ENCODE results near the gene CPLX4. TPM values are rescaled to one million over a fixed set of nuclear protein-coding genes. Genes with fewer than 3 reads are reported as not detected.

CPLX4 gene, protein sequence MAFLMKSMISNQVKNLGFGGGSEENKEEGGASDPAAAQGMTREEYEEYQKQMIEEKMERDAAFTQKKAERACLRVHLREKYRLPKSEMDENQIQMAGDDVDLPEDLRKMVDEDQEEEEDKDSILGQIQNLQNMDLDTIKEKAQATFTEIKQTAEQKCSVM
- not detected for total RNA-seq (ENCODE audit: unreplicated experiment)
- long read RNA-seq = 0 reads

DNA sequence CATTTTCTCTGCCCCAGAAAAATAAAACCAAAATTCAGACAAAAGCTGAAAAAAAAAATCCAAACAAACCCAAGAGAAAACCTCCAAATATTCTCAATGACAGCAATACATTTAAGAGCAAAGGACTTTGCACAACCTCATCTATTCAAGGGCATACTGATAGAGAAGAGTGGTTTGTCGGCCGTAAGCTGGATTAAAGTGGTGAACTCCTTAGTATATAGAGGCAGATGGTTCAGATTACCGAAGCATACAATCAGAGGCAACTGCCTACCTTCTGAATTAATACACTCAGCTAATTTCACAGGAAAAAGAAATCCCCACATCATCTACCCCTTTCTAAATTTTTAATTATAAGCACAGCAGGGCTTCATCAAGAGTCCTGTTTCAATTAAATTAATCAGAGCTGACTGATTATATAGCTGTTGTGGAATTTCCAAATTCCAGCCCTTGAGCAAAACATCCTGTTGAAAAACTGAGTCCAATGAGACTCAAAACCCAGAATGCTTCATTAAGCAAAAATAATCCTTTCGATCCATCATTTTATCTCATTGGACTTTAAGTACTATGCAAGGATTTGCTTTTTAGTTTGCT is at the start of gene CPLX4:
TSS of gene CPLX4 (minus strand) at position 190 of the 591 bp plus-strand sequence. CDS start at position 3, 187 bp downstream.
- Mint-ChIP-seq H3K9me3 (ENCODE audit: unreplicated experiment) (no peaks in the 10 kb centered on the region), H3K27ac (ENCODE audit: unreplicated experiment) (no peak within 1 kb of the TSS), H3K36me3 (ENCODE audit: low read depth, unreplicated experiment) (no peaks in the 10 kb centered on the region), H3K4me3 (ENCODE audit: unreplicated experiment) (no peak within 1 kb of the TSS), H3K4me1 (ENCODE audit: unreplicated experiment) (no peaks in the 10 kb centered on the region), H3K27me3 (ENCODE audit: unreplicated experiment) (peaks cover 5% of the 10 kb centered on the region)
- DNase-seq (ENCODE audit: low spot score) = no peak
- TF ChIP-seq, protein P1, sequence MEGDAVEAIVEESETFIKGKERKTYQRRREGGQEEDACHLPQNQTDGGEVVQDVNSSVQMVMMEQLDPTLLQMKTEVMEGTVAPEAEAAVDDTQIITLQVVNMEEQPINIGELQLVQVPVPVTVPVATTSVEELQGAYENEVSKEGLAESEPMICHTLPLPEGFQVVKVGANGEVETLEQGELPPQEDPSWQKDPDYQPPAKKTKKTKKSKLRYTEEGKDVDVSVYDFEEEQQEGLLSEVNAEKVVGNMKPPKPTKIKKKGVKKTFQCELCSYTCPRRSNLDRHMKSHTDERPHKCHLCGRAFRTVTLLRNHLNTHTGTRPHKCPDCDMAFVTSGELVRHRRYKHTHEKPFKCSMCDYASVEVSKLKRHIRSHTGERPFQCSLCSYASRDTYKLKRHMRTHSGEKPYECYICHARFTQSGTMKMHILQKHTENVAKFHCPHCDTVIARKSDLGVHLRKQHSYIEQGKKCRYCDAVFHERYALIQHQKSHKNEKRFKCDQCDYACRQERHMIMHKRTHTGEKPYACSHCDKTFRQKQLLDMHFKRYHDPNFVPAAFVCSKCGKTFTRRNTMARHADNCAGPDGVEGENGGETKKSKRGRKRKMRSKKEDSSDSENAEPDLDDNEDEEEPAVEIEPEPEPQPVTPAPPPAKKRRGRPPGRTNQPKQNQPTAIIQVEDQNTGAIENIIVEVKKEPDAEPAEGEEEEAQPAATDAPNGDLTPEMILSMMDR (IDR thresholded peaks at IDR 0.05; ENCODE audit: unreplicated experiment) = no peak

DNA sequence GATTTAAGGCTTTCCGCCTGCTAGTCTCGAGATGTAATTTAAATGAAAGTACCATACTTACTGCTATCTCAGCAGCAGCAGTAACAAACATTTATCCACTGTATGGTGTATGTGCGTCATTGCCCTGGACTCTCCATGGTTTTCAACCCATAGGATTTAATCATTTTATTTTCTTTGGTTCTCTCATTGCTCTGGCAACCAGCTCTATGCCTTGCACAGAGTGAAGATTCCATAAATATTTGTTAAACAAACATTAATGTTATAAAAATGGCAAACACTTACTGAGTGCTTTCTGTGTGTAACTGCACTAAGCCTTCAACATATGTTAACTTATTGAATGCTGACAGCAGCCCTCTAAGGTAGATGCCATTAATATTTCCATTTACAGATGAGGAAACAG is 41.9 kb upstream of the CPLX4 start:
- no peak for DNase-seq (ENCODE audit: low spot score)
- TF ChIP-seq, protein P1 (IDR thresholded peaks at IDR 0.05; ENCODE audit: unreplicated experiment) = no peak
- Mint-ChIP-seq H3K27me3 (ENCODE audit: unreplicated experiment) (peaks cover 1% of the 10 kb centered on the region), H3K36me3 (ENCODE audit: low read depth, unreplicated experiment) (no peaks in the 10 kb centered on the region), H3K27ac (ENCODE audit: unreplicated experiment) (no peak overlapping the region), H3K4me3 (ENCODE audit: unreplicated experiment) (no peak overlapping the region), H3K4me1 (ENCODE audit: unreplicated experiment) (peaks cover 5% of the 10 kb centered on the region), H3K9me3 (ENCODE audit: unreplicated experiment) (no peaks in the 10 kb centered on the region)

DNA sequence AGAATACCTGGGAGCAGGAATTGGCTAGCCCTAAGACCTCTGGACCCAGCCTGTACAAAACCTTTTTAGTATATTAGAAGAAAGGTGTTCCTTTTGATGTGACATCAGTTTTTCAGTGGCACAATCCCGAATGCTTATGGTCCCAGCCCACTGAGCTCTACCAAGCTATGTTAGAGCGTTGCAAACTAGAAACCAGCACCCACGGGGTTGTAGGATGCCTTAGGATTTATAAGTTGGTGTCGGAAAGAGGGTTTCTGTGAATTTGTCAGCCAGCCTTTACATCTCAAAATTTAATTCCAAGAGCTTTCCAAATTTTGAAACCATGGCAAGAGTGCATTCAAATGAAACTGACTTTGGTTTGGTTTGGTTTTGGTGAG is 41.1 kb upstream of the CPLX4 start:
- H3K27me3 Mint-ChIP-seq (ENCODE audit: unreplicated experiment) = peaks cover 1% of the 10 kb centered on the region
- H3K9me3 Mint-ChIP-seq (ENCODE audit: unreplicated experiment) = no peaks in the 10 kb centered on the region
- TF ChIP-seq, protein P1 (IDR thresholded peaks at IDR 0.05; ENCODE audit: unreplicated experiment) = no peak
- no peak for DNase-seq (ENCODE audit: low spot score)
- no peaks in the 10 kb centered on the region for H3K36me3 Mint-ChIP-seq (ENCODE audit: low read depth, unreplicated experiment)
- H3K27ac Mint-ChIP-seq (ENCODE audit: unreplicated experiment) = no peak overlapping the region
- H3K4me3 Mint-ChIP-seq (ENCODE audit: unreplicated experiment) = peak overlapping the region; percentile 42
- peaks cover 5% of the 10 kb centered on the region for H3K4me1 Mint-ChIP-seq (ENCODE audit: unreplicated experiment)

DNA sequence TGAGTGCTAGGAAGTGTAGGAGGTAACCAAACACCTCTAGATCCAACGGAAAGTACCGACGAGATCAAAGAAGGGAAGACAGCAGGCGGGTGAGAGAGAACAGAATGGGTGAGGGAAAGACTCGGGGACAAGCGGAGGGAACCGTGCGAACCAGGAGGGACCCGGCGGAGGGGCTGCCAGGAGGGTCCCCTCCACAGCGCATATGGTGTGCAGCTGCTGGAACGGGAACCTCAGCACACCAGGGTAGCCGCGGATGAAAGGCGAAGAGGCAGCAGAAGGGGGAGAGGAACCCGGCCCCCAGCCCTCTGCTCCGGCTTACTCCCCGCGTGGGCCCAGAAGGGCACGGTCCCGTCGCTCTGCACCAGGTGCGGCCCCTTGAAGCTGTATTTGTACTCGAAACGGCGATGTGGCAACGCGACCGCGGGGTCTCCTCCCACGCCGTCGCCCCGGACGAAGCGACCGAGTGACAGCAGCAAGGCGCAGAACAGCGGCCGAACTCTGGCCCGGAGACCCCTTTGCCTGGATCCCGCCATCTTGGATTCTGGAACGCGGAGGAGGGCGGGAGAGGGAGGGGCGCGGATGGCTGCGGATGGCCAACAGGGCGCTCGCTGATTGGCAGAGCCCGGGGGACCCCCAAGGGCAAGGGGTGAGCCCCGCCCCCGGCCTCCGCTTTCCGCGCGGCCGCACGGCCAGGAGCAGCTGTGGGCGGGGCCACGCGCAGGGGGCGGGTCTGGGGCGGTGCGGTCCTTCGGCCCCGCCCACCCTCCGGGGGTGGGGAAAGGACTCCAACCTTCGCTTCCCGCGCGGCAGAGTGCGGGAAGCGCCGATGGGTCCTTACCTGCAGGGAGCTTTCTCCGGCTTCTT is 40.5 kb upstream of the CPLX4 start, which contains the start of gene LMAN1:
TSS of gene LMAN1 (minus strand) at position 554 of the 864 bp plus-strand sequence. CDS start at position 533, 21 bp downstream.
- Mint-ChIP-seq H3K27me3 (ENCODE audit: unreplicated experiment) (peaks cover 1% of the 10 kb centered on the region), H3K9me3 (ENCODE audit: unreplicated experiment) (no peaks in the 10 kb centered on the region), H3K4me1 (ENCODE audit: unreplicated experiment) (peaks cover 5% of the 10 kb centered on the region), H3K27ac (ENCODE audit: unreplicated experiment) (peak within 1 kb of the TSS; percentile 95), H3K4me3 (ENCODE audit: unreplicated experiment) (peak within 1 kb of the TSS; percentile 100), H3K36me3 (ENCODE audit: low read depth, unreplicated experiment) (no peaks in the 10 kb centered on the region)
- DNase-seq (ENCODE audit: low spot score) = peak; percentile 99
- TF ChIP-seq, protein P1 (IDR thresholded peaks at IDR 0.05; ENCODE audit: unreplicated experiment) = no peak

All from endothelial cell (in vitro differentiated cells).